Right lobe of liver (tissue), 6 donors: ENCODE results near the gene MCF2L2. TPM values are rescaled to one million over a fixed set of nuclear protein-coding genes. Genes with fewer than 3 reads are reported as not detected.

Source experiments
- ATAC-seq, 4 donors: fragments of 200-7000 bp; cut with Tn5 transposase; one replicate each; pipeline ENCODE4 v1.9.1; 2020; ENCODE audit warnings: mild to moderate bottlenecking in 4 of 4, moderate library complexity in 4 of 4
- DNase-seq, 3 donors: peaks; one replicate each; pipeline ENCODE4 v3.0.0-alpha.2; 2020
- H3K27ac ChIP-seq, 3 donors: fragments of 200-600 bp; one replicate each; pipeline ENCODE4 v1.8.0; 2022
- H3K27me3 ChIP-seq, 2 donors: fragments of 200-600 bp; one replicate each; pipeline ENCODE4 v1.8.0; 2022
- H3K36me3 ChIP-seq, 4 donors: fragments of 200-600 bp; sonication (generic) in 1 of 4; one replicate each; pipeline versions ENCODE4 v1.5.1 to v1.8.0; 2017 to 2022; ENCODE audit warnings: control low read depth in 1 of 4
- H3K4me1 ChIP-seq, 4 donors: fragments of 200-600 bp; sonication (generic) in 1 of 4; one replicate each; pipeline versions ENCODE4 v1.5.1 to v1.8.0; 2017 to 2022; ENCODE audit warnings: control low read depth in 1 of 4
- H3K4me3 ChIP-seq, 3 donors: fragments of 200-600 bp; one replicate each; pipeline ENCODE4 v1.8.0; 2022
- H3K9me3 ChIP-seq, 4 donors: fragments of 200-600 bp; sonication (generic) in 1 of 4; one replicate each; pipeline versions ENCODE4 v1.5.1 to v1.8.0; 2017 to 2022; ENCODE audit warnings: control low read depth in 1 of 4
- CTCF ChIP-seq, 4 donors: fragments of 200-600 bp in 3 of 4; fragments of 450-650 bp in 1 of 4; IDR thresholded peaks; one replicate each; pipeline versions ENCODE4 v1.5.1 to v1.8.0; 2016 to 2022; ENCODE audit warnings: antibody characterized with exemption in 4 of 4, mild to moderate bottlenecking in 2 of 4
- POLR2A ChIP-seq: fragments of 450-650 bp; IDR thresholded peaks from one replicate; pipeline ENCODE4 v1.6.1; 2017; ENCODE audit warnings: antibody characterized with exemption, mild to moderate bottlenecking
- WGBS: methylation state at CpG from one replicate; pipeline ENCODE4 v1.1.6; 2018; ENCODE audit warnings: low coverage, low lambda C conversion rate; ENCODE audit not compliant: insufficient coverage; ENCODE audit errors: missing lambda C conversion rate; 5-methylcytosine and 5-hydroxymethylcytosine counted together
- intact Hi-C, 2 donors: fragments of 100-400 bp; cut with DNase I; formaldehyde crosslinking; loops; one replicate each; pipeline versions ENCODE4 v1.11.2 to v1.14.1; 2022
- total RNA-seq, 6 experiments: library from RNA; depleted of rRNA in 2 of 6; stranded (reverse); fragments of >200 nt in 2 of 6; fragmentation: NEBNext Ultra II Directional in 3 of 6; extraction: Animal tissue kit (Norgen Biotek cat#: 25700) in 3 of 6; gene quantifications; one replicate each; pipeline versions ENCODE4 v1.1.0 to v1.2.4, GENCODE V29; 2016 to 2023
- donor health status: DM: no; HTN: yes; CAD: no.
- donor health status: DM: no; HTN: no; CAD: no.
- donor health status: DM: no; HTN: no; CAD: no.
- donor health status: DM: no; HTN: yes; CAD: no.
- donor health status: DM: no; HTN: yes; CAD: no.

The MCF2L2 gene
- total RNA-seq, 6 experiments from 2014 or later, result 0.07 to 0.19 (median 0.17) TPM; not detected in 1

DNA sequence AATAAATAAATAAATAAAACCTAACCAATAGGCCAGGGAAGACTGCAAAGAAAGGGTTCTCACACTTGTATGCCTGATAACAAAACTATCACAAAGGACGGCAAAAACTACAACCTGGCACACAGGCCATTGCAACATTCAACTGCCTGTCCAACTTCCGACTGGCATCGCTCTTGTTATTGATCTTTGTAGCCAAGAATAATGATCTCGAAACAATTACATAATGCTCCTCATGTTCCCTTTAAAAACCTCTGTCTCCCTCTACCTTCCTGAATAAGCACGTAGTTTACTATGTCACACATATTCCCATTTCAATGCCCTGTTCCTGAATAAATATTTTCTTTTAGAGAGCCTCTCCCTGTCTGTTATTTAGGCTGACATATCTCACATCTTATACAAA lies 101.1 kb downstream of the MCF2L2 start:
- Histone ChIP-seq H3K36me3 (no peaks in the 10 kb centered on the region), H3K4me1 (no peaks in the 10 kb centered on the region), H3K9me3 (no peaks in the 10 kb centered on the region), H3K27ac (no peak overlapping the region), H3K4me3 (no peak overlapping the region), H3K27me3 (no peaks in the 10 kb centered on the region)
- DNase-seq (peak in 2 of 3 donors; percentile 37 to 73), ATAC-seq (peak; percentile 91 to 97 (median 94))
- WGBS, result 20% methylated on average over 5 of the region's 5 CpGs
- intact Hi-C loops, result no loop called here
- TF ChIP-seq CTCF (IDR thresholded peaks at IDR 0.05) (peak; percentile 41 to 64 (median 48)), POLR2A (no peak)

GRCh38 chr3:183324083-183324482 lies 104.3 kb downstream of the MCF2L2 start:
- Histone ChIP-seq H3K27ac (no peak overlapping the region), H3K27me3 (no peaks in the 10 kb centered on the region), H3K4me3 (no peak overlapping the region), H3K9me3 (no peaks in the 10 kb centered on the region), H3K36me3 (no peaks in the 10 kb centered on the region), H3K4me1 (no peaks in the 10 kb centered on the region)
- intact Hi-C loops, result no loop called here
- no peak for ATAC-seq
- WGBS, result 97% methylated on average over 5 of the region's 5 CpGs
- DNase-seq, result no peak
- TF ChIP-seq POLR2A (no peak), CTCF (IDR thresholded peaks at IDR 0.05) (no peak)

DNA sequence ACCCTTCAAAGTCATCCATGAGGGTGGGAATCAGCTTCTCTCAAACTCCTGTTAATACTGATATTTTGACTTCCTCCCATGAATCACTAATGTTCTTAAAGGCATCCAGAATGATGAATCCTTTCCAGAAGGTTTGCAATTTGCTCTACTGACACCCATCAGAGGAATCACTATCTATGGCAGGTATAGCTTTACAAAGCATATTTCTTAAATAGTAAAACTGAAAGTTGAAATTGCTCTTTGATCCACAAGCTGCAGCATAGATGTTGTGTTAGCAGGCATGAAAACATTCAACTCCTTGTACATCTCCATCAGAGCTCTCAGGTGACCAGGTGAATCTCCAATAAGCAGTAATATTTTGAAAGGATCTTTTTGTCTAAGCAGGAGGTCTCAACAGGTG lies 109.0 kb downstream of the MCF2L2 start:
- no peaks in the 10 kb centered on the region for H3K9me3 ChIP-seq
- H3K36me3 ChIP-seq, result no peaks in the 10 kb centered on the region
- intact Hi-C loops, result no loop called here
- ATAC-seq (no peak), DNase-seq (no peak)
- no peaks in the 10 kb centered on the region for H3K27me3 ChIP-seq
- H3K4me3 ChIP-seq, result no peak overlapping the region
- no peak overlapping the region for H3K27ac ChIP-seq
- TF ChIP-seq POLR2A, result no peak
- TF ChIP-seq CTCF (IDR thresholded peaks at IDR 0.05), result no peak
- H3K4me1 ChIP-seq, result no peaks in the 10 kb centered on the region

DNA sequence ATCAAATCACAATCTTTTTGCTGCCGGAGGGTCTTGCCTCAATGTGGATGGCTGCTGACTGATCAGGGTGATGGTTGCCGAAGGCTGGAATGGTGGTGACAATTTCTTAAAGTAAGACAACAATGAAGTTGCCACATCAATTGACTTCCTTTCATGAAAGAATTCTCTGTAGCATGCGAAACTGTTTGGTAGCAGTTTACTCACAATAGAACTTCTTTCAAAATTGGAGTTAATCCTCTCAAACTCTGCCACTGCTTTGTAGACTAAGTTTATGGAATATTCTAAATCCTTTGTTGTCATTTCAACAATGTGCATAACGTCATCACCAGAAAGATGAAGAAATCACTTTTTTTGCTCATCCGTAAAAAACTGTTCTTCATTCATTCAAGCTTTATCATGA lies 109.5 kb downstream of the MCF2L2 start:
- H3K36me3 ChIP-seq, result no peaks in the 10 kb centered on the region
- DNase-seq, result no peak

More for the DNA sequence above, 109.5 kb downstream of the MCF2L2 start:
- Histone ChIP-seq H3K27ac (no peak overlapping the region), H3K4me1 (no peaks in the 10 kb centered on the region), H3K9me3 (no peaks in the 10 kb centered on the region), H3K27me3 (no peaks in the 10 kb centered on the region), H3K4me3 (no peak overlapping the region)
- WGBS, result 85% methylated on average over 5 of the region's 5 CpGs
- TF ChIP-seq CTCF (IDR thresholded peaks at IDR 0.05) (no peak), POLR2A (no peak)
- intact Hi-C loops, result no loop called here
- no peak for ATAC-seq
